Astrocyte (in vitro differentiated cells and primary cell): ENCODE data around the gene IQCM.

Source experiments
- CTCF ChIP-seq: IDR thresholded peaks from 2 replicates; pipeline ENCODE4 v1.5.1; 2011; ENCODE audit warnings: low read depth, mild to moderate bottlenecking, inconsistent platforms, low read length, moderate library complexity; ENCODE audit not compliant: insufficient read depth
- EZH2 ChIP-seq: IDR thresholded peaks from 2 replicates; pipeline ENCODE4 v1.6.1; 2012; ENCODE audit warnings: mild to moderate bottlenecking, low read length, inconsistent platforms; ENCODE audit not compliant: insufficient read depth

- TF ChIP-seq CTCF: no peak
- no peak for TF ChIP-seq EZH2
Measured at GRCh38 chr4:149321438-149321837, 494.2 kb downstream of the IQCM start.
